Left renal cortex interstitium (tissue), 4 donors: ENCODE data around the gene C17orf107. TPM values are rescaled to one million over a fixed set of nuclear protein-coding genes. Genes with fewer than 3 reads are reported as not detected.

Experiments
- DNase-seq, 4 donors: peaks; one replicate each; pipeline ENCODE4 v3.0.0-alpha.2; 2013; ENCODE audit warnings: low read depth in 4 of 4, low spot score in 2 of 4, missing footprints in 1 of 4
- polyA plus RNA-seq, 4 donors: library from polyadenylated mRNA; unstranded; fragments of 120-200 nt; gene quantifications; one replicate each; pipeline ENCODE4 v1.2.1, GENCODE V29; 2013; ENCODE audit not compliant: insufficient read length in 4 of 4

Gene C17orf107
- polyA plus RNA-seq, 4 donors = 1.2 to 2.4 (median 1.7) TPM

- no peak for DNase-seq
These were observed 33.4 kb downstream of the C17orf107 start for GRCh38 chr17:4932756-4933155.

DNA sequence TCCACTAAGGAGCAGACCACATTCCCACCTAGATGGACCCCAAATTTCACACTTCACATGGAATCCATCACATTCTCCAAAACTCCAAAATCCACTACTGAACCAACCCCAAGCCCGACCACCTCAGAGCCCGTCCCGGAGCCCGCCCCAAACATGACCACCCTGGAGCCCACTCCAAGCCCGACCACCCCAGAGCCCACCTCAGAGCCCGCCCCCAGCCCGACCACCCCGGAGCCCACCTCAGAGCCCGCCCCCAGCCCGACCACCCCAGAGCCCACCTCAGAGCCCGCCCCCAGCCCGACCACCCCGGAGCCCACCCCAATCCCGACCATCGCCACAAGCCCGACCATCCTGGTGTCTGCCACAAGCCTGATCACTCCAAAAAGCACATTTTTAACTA is 34.3 kb downstream of the C17orf107 start:
- DNase-seq = no peak

GRCh38 chr17:4934173-4934979 is 35.0 kb downstream of the C17orf107 start:
- no peak for DNase-seq

DNA sequence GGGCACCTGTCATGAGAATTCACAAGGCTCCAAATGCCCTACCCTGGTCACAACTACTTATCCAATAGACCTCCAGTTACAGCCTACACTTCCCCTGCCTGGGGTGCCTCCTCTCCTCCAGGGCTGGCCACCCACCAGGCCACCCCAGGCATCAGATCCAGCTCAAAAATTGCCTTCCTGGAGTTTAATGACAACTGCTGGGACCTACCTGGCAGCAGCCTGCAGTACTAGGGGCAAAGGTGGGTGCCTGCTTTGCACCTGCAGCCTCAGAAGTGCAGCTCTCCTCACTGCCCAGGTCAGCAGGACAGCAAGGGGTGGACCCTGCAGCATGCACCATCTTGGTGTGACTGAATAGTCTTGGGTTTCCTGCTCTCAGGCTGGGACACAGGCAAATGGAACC is 36.3 kb downstream of the C17orf107 start:
- DNase-seq = no peak

DNA sequence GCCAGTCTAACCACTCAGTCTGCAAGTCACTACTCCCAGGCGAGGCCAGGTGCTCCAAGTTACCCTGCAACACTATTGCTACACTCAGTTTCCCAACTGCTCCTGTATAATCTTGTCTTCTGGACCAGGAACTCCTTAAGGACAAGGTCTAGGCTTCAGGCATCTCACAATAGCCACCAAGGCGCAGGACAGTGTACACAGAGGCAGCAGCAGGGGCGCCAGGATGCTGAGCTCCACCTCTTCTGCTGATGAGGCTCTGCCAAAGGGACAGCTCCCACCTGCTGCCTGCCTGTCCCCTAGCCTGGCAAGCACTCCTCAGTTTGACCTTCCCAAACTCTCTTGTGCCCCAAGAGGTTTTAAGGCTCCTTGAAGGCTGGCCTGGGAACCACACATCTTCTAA is 37.1 kb downstream of the C17orf107 start:
- no peak for DNase-seq

DNA sequence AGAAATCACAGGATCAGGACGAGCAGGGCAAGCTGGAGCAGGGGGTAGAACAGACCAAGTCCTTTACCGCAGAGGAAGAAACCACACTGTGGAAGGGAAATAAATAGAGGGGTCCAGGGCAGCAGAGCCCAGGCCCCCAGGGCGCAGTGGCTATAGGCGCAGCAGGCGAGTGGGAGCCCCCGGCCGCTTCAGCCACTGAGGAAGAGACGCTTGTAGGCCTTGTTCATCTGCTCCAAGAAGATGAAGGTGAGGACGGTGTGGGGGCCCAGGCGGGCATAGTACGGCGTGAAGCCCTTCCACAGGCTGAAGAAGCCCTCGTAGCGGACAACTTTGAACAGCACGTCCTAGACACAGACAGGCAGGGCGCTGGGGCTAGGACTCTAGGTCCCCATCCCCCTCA is 38.2 kb downstream of the C17orf107 start:
- no peak for DNase-seq

- DNase-seq = no peak
These were observed 38.7 kb downstream of the C17orf107 start for GRCh38 chr17:4938069-4938491.

GRCh38 chr17:4938688-4939545 is 39.6 kb downstream of the C17orf107 start:
- no peak for DNase-seq

- no peak for DNase-seq
These were observed 40.1 kb downstream of the C17orf107 start for GRCh38 chr17:4939546-4939795.

- DNase-seq = peak; percentile 98 to 99 (median 99)
These were observed 40.6 kb downstream of the C17orf107 start, which contains the start of the genes RNF167 and SLC25A11 for GRCh38 chr17:4939796-4940554. RNF167 (plus strand) TSS chr17:4940268; CDS start chr17:4940910, 642 bp downstream. SLC25A11 (minus strand) TSS chr17:4940046; CDS start chr17:4939910, 136 bp downstream.

DNA sequence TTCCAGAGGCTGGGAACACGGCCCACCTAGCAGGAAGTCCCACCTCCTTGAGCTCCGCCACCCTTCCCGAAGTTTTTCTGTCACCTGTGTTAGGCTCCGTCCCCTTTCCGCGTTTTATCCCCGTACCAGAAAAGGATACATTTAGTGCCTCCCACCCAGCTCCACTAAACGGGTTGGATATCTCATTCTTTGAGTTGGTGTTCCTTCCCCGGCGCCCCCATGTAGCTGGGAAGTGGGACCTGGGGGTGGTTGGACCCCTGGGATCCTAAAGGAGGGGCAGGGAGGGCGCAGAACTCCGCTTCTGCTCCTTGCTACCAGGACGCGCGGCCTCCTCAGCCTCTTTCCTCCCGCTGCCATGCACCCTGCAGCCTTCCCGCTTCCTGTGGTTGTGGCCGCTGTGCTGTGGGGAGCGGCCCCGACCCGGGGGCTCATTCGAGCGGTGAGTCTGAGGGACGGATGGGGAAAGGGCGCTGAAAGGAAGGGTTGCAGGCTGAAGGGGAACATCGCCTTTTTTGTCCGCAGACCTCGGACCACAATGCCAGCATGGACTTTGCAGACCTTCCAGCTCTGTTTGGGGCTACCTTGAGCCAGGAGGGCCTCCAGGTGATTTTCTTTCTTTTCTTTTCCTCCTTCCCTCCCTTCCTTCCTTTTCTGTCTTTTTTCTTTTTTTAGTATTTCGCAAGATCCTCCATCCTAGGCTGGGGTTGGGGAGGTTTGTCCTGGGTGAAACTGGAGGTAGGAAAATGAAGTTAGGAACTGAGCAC is 41.4 kb downstream of the C17orf107 start:
- no peak for DNase-seq

DNA sequence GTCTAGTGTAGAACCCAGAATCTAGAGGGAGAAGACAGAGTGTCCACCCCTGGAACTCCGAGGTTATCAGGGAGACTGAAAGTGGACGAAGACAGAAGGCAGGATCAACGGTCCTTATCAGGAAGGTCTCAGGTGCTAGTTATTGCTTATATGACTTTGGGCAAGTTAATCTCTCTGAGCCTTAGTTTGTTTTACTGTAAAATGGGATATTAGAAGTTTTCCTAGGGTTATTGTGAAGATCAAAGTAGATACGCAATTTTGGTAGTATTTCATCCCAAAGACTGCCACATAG is 41.9 kb downstream of the C17orf107 start:
- no peak for DNase-seq

- DNase-seq = no peak
These were observed 43.6 kb downstream of the C17orf107 start for GRCh38 chr17:4942760-4943508.

- no peak for DNase-seq
These were observed 44.8 kb downstream of the C17orf107 start for GRCh38 chr17:4944163-4944553.

DNA sequence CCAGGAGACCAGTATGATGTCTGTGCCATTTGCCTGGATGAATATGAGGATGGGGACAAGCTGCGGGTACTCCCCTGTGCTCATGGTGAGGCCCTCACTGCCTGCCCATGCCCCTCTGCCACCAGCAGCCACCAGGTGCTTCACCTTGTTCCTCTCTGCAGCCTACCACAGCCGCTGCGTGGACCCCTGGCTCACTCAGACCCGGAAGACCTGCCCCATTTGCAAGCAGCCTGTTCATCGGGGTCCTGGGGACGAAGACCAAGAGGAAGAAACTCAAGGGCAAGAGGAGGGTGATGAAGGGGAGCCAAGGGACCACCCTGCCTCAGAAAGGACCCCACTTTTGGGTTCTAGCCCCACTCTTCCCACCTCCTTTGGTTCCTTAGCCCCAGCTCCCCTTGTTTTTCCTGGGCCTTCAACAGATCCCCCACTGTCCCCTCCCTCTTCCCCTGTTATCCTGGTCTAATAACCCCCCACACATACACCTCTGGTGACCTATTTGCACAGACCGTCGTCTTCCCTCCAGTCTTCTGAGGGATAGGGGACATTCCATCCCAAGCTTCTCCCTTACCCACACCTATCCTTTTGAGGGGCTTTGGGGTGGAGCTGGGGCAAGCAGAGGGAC is 45.3 kb downstream of the C17orf107 start:
- no peak for DNase-seq

- no peak for DNase-seq
These were observed 46.0 kb downstream of the C17orf107 start for GRCh38 chr17:4945176-4945943.

DNA sequence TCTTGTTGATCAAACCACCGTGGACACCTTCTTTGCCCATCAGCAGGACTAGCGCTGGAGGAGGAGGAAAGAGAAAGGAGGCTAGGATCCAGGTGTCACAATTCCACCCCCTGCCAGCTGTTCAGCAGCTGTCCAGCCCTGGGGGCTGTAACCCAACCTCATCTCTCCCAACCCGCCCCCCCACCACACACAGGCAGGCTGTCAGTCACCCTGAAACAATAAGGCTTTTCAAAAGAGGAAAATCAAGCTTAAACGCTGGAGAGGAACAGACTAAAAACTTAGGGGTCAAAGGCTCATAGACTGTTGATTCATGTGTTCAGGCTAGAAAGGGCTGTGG is 46.6 kb downstream of the C17orf107 start:
- DNase-seq = no peak

DNA sequence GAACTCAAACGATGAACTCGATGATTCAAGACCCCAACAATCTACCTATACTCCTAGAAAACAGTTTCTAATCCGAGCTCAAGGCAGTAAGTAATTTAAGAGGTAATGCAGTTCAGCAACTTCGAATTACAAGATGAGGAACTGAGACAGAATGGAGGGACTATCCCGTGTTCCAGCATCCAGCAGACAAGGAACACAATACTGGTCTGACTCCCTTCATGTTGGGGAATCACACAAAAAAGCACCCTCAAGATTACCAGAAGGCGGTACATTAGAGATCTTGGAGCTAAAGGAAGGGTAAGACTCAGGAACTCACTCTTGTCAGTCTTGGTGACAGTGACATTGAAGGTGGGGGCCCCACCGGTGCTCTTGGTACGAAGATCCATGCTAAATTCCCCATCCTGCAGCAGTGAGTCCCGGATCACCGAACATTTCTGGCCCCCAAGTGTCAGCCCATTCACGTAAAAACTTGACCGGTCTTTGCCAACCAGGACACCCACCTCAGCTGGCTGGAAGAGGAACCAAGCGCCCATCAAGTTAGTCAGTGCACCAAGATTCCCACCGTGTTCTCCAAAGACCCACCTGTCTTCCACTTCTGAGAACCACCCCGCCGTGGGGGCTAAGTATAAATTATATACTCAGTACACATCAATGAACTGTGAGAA is 47.1 kb downstream of the C17orf107 start:
- no peak for DNase-seq
